GM19463 (cell line): ENCODE measurements around the gene OTUD5.

Experiments used
- ATAC-seq: cut with Tn5 transposase; IDR thresholded peaks from one replicate; pipeline ENCODE4 v1.9.1; 2021; ENCODE audit warnings: mild to moderate bottlenecking, moderate library complexity; ENCODE audit not compliant: unreplicated experiment

OTUD5 gene

GRCh38 chrX:48938721-48939425 lies 18.5 kb downstream of the OTUD5 start:
- peak; percentile 52 for ATAC-seq

- ATAC-seq: peak; percentile 64
Measured at GRCh38 chrX:48937054-48937907, 20.1 kb downstream of the OTUD5 start.

DNA sequence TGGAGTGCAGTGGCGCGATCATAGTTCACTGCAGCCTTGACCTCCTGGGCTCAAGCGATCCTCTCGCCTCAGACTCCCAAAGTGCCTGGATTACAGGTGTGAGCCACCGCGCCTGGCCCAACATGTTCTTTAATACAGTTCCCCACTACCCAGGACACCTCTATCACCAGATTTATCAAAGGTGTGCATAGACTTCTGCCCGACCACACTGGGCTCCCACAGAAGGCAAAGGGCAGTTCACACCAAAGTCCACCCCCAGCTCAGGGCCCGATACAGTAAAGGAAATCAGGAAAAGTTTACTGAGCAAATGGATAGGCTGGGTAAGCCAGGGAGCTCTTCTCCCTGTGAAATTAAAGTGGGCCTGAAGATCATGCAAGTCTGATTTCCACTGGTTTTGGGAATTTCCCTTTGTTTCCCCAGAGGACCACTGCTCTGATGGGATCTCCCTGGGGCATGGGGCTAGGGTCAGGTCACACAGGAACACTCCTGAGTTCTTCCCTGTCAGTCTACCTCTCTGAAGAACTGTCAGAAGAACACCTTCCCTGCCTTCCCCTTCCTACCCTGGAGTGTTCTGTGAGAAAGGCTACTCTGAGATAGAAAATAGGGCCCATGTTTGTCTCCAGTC lies 20.9 kb downstream of the OTUD5 start:
- ATAC-seq: no peak

GRCh38 chrX:48935301-48935670 lies 22.1 kb downstream of the OTUD5 start:
- no peak for ATAC-seq

- ATAC-seq: no peak
Measured at GRCh38 chrX:48934581-48935300, 22.7 kb downstream of the OTUD5 start.

DNA sequence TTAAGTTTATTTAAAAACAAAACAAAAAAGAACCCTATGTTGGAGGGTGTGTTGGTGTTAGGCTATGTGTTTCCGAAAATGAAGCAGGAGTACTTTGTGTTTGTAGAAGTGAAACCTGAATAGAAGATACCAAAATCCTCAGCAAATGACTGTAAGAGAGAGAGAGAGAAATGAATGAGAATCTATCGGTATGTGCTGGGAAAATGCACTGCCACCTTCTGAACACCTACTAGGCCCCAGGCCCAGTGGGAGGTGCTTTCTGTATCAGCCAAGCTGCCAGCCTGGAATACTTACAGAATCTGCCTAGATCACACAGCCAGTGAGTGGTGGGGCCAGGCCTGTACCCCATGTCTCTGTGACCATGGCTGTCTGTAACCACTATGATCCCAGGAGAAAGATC lies 23.6 kb downstream of the OTUD5 start:
- ATAC-seq: no peak

DNA sequence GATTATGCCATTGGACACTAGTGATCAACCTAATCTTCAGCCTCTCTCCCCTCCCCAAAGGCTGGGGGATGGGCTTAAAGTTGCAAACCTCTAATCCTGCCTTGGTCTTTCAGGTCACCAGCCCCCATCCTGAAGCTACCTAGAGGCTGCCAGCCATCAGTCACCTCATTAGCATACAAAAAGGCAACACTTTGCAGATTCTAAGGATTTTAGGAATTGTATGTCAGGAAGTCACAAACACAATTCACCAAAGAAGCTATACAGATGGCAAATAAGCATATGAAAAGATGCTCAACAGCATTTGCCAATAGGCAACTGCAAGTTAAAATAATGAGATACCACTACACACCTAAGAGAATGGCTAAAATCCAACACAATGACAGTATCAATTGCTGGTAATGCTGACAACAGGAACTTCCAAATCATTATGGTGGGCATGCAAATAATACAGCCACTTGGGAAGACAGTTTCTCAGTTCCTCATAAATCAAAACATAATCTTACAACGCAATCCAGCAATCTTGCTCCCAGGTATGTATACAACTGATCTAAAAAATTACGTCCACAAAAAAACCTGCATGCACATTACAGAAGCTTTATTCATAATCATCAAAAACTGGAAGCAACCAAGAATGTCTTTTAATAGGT lies 29.5 kb downstream of the OTUD5 start:
- ATAC-seq: no peak

DNA sequence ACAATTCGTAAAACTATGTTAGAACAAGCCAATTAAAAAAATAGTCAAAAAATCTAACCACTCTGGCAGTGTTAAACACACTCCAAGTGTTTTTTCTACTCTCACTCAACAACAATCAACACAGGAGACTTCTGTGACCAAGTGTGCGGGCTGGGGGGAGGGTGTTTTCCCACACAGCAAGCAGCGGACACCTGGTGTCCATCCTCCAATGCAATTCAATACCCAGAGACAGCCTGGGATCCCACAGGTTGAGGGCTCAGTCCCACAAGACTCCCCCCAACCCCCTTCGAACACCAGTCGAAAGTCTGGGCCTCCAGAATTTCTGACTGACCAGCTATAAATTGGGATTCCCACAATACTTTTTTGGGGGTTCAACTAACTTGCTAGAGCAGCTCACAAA lies 30.3 kb downstream of the OTUD5 start:
- ATAC-seq: no peak

DNA sequence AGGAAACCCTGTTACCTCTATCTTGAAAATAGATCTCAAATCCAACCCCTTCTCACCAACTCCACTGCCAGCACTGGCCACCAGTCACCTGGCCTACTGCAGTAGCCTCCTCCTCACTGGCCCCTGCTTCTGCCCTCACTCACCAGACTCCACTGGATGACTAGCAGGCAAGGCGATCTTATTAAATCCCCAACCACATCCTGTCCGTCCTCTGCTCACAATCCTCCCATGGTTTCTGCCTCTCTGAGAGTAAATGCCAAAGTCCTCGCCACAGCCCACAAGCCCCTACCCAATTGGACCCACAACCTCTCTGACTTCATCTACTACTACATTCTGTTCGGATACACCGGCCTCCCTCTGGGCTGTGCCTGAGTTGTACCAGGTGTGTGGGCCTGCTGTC lies 33.1 kb downstream of the OTUD5 start:
- no peak for ATAC-seq

DNA sequence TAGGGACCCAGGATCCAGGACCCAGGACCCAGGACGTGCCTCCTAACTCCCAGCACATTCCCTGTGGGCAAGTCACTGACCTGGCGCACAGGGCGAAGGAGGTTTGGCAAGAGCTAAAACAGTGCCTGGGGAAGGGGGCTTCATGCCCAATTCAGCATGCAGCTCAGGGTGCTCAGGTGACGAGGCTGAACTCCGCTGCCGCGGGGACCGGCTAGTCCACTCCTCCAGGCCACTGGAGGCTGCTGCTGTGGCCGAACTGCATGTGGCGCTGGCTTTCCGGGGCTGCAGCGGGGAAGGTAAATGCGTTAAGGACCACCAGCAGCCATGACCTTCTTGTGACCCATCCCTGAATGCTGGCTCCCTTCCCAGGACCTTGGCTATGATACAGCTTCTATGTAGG lies 33.6 kb downstream of the OTUD5 start:
- no peak for ATAC-seq

DNA sequence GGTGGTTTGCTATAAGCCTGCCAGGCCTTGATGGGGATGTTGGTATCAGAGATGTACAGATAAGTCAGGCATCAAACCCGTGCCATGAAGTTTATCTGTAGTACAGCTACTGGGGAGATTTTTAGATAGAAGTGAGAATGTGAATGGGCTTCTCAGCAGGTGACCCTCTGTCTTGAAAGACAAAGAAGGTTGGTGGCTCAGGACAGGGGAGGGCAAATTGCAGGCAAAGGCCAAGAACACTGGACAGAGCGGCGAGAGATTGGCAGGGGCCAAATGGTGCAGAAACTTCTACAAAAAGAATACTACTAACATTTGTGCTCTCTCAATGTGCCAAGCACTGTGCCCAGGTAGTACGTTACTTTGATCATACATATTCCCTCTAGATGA lies 36.7 kb downstream of the OTUD5 start:
- no peak for ATAC-seq

GRCh38 chrX:48919947-48920717 lies 37.3 kb downstream of the OTUD5 start:
- ATAC-seq: no peak

GRCh38 chrX:48919360-48919841 lies 38.0 kb downstream of the OTUD5 start:
- ATAC-seq: no peak

DNA sequence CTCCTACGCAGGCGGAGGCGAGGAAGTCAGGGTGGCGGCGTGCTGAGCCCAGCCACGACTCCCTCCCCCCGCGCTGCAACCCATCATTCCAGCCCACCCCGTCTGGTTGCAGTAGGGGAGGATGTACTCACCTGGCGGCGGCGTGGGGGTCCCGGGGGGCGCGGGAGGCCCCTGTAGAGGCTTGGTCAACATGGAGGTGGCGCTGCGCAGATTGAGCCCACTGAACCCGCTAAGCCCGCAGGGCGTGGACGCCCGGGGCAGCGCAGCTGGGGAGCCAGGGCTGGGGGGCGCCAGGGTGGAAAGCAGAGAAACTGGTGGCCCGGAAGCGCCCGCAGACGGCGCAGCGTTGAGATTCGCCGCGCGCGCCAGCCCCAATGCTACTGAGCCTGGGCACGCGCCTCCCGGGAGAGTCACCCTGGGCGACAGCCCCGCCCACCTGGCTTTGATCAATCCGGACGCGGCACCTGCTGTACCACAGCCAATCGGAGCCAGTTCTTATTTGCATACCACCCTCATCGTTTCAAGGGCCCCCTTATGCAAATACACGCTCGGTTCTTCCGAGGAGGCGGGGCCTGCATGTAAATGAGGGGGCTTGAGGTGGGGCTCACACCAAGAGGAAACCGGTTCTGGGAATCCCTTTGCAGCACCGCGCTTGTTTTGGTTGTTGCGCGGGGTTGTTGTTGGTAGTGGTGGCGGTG lies 38.6 kb downstream of the OTUD5 start, which contains the start of gene PIM2:
TSS of gene PIM2 (minus strand) at position 382 of the 698 bp plus-strand sequence. CDS start at position 192, 190 bp downstream.
- ATAC-seq: peak; percentile 66

DNA sequence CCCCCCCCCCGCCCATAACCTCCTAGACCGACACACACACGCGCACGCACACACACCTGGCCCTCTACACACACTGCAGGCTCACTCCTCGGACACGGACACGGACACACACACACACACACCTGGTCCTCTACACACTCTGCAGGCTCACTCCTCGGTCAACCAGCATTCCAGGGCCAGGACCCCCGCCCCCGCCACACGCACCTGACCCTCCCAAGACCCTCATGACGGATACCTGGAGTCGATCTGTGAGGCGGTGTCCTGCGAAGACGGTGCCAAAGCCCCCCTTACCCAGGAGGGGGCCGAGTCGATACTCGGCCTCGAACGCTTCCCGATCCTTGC lies 39.1 kb downstream of the OTUD5 start:
- ATAC-seq: no peak

DNA sequence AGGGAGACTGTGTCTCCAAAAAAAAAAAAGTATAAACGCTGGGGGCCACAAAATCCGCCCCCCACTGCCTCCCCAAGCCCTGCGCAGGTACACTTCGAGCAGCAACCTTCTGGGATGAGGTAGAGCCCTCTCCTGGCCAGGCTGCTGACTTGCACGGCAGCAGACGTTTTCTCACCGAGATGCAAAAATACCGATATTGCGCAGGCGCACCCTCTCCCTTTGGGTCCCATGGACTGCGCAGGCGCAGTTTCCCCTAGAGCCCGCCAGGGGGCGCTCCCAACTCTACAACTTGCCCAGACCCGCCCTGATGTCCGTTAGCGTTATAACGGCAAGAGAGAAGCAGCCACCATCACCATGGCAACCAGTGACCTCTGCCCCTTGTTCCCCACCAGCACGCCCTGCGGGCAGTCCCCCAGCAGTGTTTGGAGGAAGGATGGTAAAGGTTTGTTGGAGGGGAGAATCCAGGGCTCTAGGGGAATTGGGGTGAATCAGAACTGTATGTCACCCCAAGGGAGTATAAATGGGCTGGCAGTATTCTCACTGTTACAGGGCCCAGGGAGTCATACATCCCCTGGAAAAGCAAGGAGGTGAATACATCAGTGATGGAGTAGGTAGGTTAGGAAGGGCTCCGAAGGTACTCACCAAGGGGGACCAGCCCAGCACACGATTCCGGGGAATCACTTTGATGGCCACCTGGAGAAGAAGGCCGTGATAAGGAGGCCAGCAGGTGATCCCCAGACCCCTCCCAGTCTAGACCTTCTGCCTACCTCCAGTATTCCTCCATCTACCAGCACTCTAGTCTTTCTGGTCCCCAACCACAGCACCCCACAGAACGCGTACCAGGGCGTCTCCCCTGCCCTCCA lies 40.0 kb downstream of the OTUD5 start:
- peak; percentile 39 for ATAC-seq

GRCh38 chrX:48914593-48915493 lies 42.6 kb downstream of the OTUD5 start:
- no peak for ATAC-seq
